GM12864 (cell line): ENCODE data around the gene CPOX.

Experiments
- DNase-seq: peaks from one replicate; pipeline ENCODE4 v3.0.0-alpha.2; 2011; ENCODE audit warnings: low read depth
- H3K4me3 ChIP-seq: 2 replicates; pipeline ENCODE4 v1.5.1; 2011; ENCODE audit warnings: mild to moderate bottlenecking, low read depth, low read length, control low read depth
- TF ChIP-seq, protein P1 (sequence below): IDR thresholded peaks from 2 replicates; pipeline ENCODE4 v1.5.1; 2011; ENCODE audit warnings: low read depth, mild to moderate bottlenecking, moderate library complexity, low read length, control low read depth, inconsistent platforms; ENCODE audit errors: missing control alignments

Gene CPOX

DNA sequence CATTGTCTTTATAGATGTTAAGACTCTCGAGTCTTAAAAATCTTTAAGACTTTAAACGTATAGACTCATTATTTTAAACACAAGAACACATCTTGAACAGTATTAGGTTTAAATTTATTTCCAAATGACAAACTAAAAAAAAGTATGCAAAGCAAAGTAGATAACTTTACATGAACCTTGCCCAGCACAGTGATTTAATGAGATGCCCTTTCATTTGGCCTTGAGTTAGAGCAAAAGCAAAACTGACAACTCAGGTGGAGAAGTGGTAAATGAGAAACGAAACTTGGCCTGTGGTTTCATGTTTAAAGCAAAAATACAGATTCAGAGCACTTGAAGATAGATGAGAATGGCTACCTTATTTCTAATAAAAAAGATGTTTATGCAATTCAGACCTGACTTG, 53.1 kb downstream of the CPOX start:
- TF ChIP-seq, protein P1, sequence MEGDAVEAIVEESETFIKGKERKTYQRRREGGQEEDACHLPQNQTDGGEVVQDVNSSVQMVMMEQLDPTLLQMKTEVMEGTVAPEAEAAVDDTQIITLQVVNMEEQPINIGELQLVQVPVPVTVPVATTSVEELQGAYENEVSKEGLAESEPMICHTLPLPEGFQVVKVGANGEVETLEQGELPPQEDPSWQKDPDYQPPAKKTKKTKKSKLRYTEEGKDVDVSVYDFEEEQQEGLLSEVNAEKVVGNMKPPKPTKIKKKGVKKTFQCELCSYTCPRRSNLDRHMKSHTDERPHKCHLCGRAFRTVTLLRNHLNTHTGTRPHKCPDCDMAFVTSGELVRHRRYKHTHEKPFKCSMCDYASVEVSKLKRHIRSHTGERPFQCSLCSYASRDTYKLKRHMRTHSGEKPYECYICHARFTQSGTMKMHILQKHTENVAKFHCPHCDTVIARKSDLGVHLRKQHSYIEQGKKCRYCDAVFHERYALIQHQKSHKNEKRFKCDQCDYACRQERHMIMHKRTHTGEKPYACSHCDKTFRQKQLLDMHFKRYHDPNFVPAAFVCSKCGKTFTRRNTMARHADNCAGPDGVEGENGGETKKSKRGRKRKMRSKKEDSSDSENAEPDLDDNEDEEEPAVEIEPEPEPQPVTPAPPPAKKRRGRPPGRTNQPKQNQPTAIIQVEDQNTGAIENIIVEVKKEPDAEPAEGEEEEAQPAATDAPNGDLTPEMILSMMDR: no peak
- DNase-seq: peak; percentile 95
- no peak overlapping the region for H3K4me3 ChIP-seq

DNA sequence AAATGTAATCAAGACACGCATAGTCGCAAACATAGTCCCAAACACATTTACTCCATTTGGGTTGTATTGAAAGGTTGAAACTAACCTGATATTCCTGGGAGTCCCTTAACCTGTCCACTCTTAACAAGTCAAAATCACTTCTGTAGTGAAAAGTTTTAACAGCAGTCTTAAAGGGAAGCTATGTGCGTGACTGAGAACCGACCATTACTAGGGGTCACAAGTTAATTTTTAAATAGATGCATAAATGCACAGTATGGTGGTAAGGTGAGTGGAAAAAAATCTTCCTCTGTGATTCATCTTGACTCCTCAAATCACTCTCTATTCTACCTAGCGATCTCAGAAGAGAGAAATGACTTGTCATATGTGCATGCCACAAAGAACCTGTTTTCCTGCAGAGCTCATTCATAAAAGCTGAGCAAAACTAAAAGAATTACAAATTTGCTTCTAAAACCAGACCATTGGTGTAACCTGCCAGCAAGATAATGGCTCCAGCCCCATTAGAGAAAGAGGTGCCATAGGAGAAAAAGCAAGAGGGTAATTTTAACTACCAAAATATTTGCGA, 56.9 kb downstream of the CPOX start:
- peak overlapping the region; percentile 78 for H3K4me3 ChIP-seq
- TF ChIP-seq, protein P1: no peak
- DNase-seq: peak; percentile 95

DNA sequence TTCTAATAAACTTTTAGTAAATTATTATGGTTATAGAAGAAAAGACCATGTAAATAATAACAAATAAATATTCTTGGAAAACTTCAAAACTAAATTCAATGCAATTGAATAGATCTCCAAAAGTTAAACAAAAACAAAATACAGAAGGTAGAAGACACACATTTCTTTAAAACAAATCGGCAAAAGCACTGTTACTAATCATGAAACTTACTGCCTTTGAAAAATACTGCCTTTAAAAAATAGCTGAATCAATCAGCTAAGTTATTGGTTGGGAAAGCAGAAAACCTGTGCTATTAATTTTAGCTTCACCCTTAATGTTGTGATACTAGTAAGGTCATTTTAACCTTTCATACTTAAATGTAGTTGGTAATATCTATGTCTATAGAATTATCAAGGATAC, 58.7 kb downstream of the CPOX start:
- peak overlapping the region; percentile 78 for H3K4me3 ChIP-seq
- TF ChIP-seq, protein P1: no peak
- DNase-seq: no peak

DNA sequence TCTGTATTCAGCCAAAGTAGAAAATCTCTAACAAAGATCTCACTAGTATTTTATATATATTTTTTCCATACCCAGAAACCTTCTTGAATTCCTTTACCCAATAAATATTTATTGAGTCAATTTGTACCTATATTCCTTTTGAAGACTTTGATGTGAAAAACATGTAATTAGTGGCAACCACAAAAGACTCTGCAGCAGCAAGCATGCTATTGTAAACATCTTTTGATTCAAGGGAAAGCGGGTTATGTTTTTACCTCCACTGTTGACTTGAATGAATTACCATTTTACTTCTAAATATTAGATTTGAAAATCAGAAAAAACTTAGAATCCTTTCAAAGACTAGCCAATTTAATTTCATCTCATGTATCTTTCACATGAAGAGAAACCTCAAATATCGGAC, 59.2 kb downstream of the CPOX start:
- no peak for DNase-seq
- peak overlapping the region; percentile 78 for H3K4me3 ChIP-seq
- TF ChIP-seq, protein P1: no peak

DNA sequence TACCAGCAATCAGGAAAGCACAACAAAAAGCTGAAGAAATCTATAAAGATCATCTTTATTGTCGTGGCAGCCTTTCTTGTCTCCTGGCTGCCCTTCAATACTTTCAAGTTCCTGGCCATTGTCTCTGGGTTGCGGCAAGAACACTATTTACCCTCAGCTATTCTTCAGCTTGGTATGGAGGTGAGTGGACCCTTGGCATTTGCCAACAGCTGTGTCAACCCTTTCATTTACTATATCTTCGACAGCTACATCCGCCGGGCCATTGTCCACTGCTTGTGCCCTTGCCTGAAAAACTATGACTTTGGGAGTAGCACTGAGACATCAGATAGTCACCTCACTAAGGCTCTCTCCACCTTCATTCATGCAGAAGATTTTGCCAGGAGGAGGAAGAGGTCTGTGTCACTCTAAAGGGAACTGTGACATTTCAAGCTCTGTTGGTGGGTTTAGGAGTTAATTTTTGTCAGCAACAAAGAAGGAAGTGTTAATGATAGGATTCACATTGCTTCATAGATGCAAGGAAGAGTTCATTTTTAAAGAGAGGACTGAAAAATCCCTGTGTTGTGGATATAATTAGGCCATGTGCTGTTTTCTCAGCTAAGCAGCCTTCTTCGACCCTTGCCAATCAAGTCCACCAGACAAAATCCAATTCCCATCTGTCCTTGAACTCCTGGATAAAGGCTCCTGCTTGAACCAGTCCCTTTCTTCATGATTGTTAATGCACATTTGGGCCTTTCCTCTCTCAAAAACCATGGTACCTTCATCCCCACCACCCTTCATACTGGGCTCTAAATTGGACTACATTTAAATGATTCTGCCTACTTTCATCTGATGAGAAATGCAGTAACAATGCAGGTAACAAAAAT, 60.5 kb downstream of the CPOX start:
- DNase-seq: no peak
- peak overlapping the region; percentile 78 for H3K4me3 ChIP-seq
- TF ChIP-seq, protein P1: no peak

DNA sequence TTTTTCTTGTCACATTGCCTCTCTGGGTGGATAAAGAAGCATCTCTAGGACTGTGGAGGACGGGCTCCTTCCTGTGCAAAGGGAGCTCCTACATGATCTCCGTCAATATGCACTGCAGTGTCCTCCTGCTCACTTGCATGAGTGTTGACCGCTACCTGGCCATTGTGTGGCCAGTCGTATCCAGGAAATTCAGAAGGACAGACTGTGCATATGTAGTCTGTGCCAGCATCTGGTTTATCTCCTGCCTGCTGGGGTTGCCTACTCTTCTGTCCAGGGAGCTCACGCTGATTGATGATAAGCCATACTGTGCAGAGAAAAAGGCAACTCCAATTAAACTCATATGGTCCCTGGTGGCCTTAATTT, 61.2 kb downstream of the CPOX start:
- DNase-seq: no peak
- peak overlapping the region; percentile 78 for H3K4me3 ChIP-seq
- TF ChIP-seq, protein P1: no peak
